K562 (cell line): ENCODE measurements around the gene OTUB2. TPM values are rescaled to one million over a fixed set of nuclear protein-coding genes. Genes with fewer than 3 reads are reported as not detected.
A peak's percentile ranks its signal among the peaks of the same experiment; 100 is the strongest.

Source experiments
- ATAC-seq: fragments of 200-7000 bp; cut with Tn5 transposase; 3 replicates; pipeline ENCODE4 v1.9.1; 2020; ENCODE audit warnings: moderate library complexity
- BruUV-seq: library from RNA; stranded (reverse); fragments of 400-500 nt; replicated peaks from 2 replicates; lab custom pipeline; 2021; lab: Mats Ljungman, UMichigan
- CTCF ChIA-PET: fragments of 300-600 bp; formaldehyde crosslinking; extraction: SDS; loops from one replicate; lab custom pipeline; 2021; ENCODE audit warnings: low intra/inter-chr PET ratio; lab: Yijun Ruan, JAX
- POLR2A ChIA-PET: fragments of 300-600, 350-650 bp; sonication (Branson Sonifier 250); formaldehyde crosslinking; extraction: SDS; loops from one replicate; lab custom pipeline; 2021; ENCODE audit warnings: antibody characterized with exemption, inconsistent platforms; lab: Yijun Ruan, JAX
- DNase-seq, 4 experiments: peaks; one replicate each; pipeline versions ENCODE4 v3.0.0 to v3.0.0-alpha.2; 2011 to 2018; ENCODE audit warnings: low spot score in 3 of 4, mixed read lengths in 3 of 4; ENCODE audit errors: extremely low read depth in 1 of 4
- FAIRE-seq: peaks from 2 replicates; lab custom pipeline; 2011; peaks lifted over from hg19 to GRCh38; lab: Jason Lieb, UNC
- H2AFZ ChIP-seq: 2 replicates; pipeline ENCODE4 v1.6.0; 2011; ENCODE audit warnings: low read depth, low read length, control low read depth, inconsistent platforms
- H3K27ac ChIP-seq: fragments of 200-600 bp; 3 replicates; pipeline ENCODE4 v1.8.0; 2011; ENCODE audit warnings: low read depth, mild to moderate bottlenecking, control low read depth, inconsistent platforms, low read length, moderate library complexity, mixed read lengths; ENCODE audit errors: extremely low read depth
- H3K27me3 ChIP-seq, 2 experiments: fragments of 300-600 bp in 1 of 2; 2 replicates in 1 of 2; 3 replicates in 1 of 2; pipeline versions ENCODE4 v1.6.0 to v1.8.0; 2011; ENCODE audit warnings: inconsistent platforms in 2 of 2, low read length in 2 of 2, mild to moderate bottlenecking in 1 of 2, mixed read lengths in 1 of 2, moderate library complexity in 1 of 2; ENCODE audit not compliant: control insufficient read depth in 2 of 2, insufficient read depth in 2 of 2
- H3K36me3 ChIP-seq: fragments of 300-600 bp; 3 replicates; pipeline ENCODE4 v1.8.0; 2011; ENCODE audit warnings: mild to moderate bottlenecking, low read length, inconsistent platforms; ENCODE audit not compliant: control insufficient read depth, insufficient read depth
- H3K4me1 ChIP-seq, 2 experiments: fragments of 200-600 bp in 1 of 2; replicated peaks in 1 of 2; 2 replicates in 1 of 2; 3 replicates in 1 of 2; pipeline versions ENCODE4 v1.5.1 to v1.8.0; 2011; ENCODE audit warnings: inconsistent platforms in 2 of 2, low read length in 2 of 2, mild to moderate bottlenecking in 1 of 2, mixed read lengths in 1 of 2, moderate library complexity in 1 of 2; ENCODE audit not compliant: control insufficient read depth in 2 of 2, insufficient read depth in 2 of 2
- H3K4me2 ChIP-seq: 2 replicates; pipeline ENCODE4 v1.6.1; 2011; ENCODE audit warnings: low read length, control low read depth, inconsistent platforms, mixed read lengths; ENCODE audit not compliant: insufficient read depth
- H3K4me3 ChIP-seq: fragments of 200-600 bp; sonication (generic), shearing (Covaris generic); 2 replicates; pipeline ENCODE4 v1.5.1; 2016; ENCODE audit warnings: control low read depth, inconsistent platforms
- H3K79me2 ChIP-seq: fragments of 200-600 bp; 3 replicates; pipeline ENCODE4 v1.8.0; 2011; ENCODE audit warnings: low read length, inconsistent platforms; ENCODE audit not compliant: control insufficient read depth, insufficient read depth
- H3K9ac ChIP-seq, 2 experiments: 2 replicates each; pipeline versions ENCODE4 v1.6.0 to v1.6.1; 2011; ENCODE audit warnings: low read depth in 2 of 2, low read length in 2 of 2, control low read depth in 1 of 2, inconsistent platforms in 1 of 2, mild to moderate bottlenecking in 1 of 2, mixed read lengths in 1 of 2; ENCODE audit not compliant: insufficient read depth in 1 of 2
- H3K9me1 ChIP-seq: one replicate; pipeline ENCODE4 v1.6.0; 2011; ENCODE audit warnings: inconsistent platforms, mild to moderate bottlenecking, low read length, moderate library complexity; ENCODE audit not compliant: control insufficient read depth, insufficient read depth
- H3K9me3 ChIP-seq: replicated peaks from 2 replicates; pipeline ENCODE4 v1.5.1; 2011; ENCODE audit warnings: low read depth, low read length, inconsistent platforms; ENCODE audit not compliant: control insufficient read depth, insufficient read depth
- H4K20me1 ChIP-seq: replicated peaks from 2 replicates; pipeline ENCODE4 v1.6.1; 2011; ENCODE audit warnings: low read length, inconsistent platforms, mixed read lengths; ENCODE audit not compliant: control insufficient read depth, insufficient read depth
- CEBPB ChIP-seq: fragments of 450-650 bp; IDR thresholded peaks from 2 replicates; pipeline ENCODE4 v1.6.1; 2016; ENCODE audit warnings: missing genetic modification characterization, missing compliant biosample characterization
- TAF7 ChIP-seq: fragments of 450-650 bp; IDR thresholded peaks from 2 replicates; pipeline ENCODE4 v1.6.1; 2016; ENCODE audit warnings: missing genetic modification characterization, missing compliant biosample characterization
- THRB ChIP-seq: fragments of 450-650 bp; formaldehyde crosslinking; conservative IDR thresholded peaks from 2 replicates; pipeline ENCODE4 v1.4.0; 2022; ENCODE audit warnings: mild to moderate bottlenecking, missing genetic modification characterization
- ZFP36 ChIP-seq: fragments of 150-350 bp; IDR thresholded peaks from 2 replicates; pipeline ENCODE4 v1.6.1; 2018; ENCODE audit warnings: low read length, low read depth; ENCODE audit not compliant: partially characterized antibody
- WGBS: fragments of 100-300 bp; shearing (Covaris generic); methylation state at CpG from one replicate; pipeline ENCODE4 v1.1.6; 2016; ENCODE audit warnings: low coverage, mixed read lengths; ENCODE audit not compliant: insufficient coverage; ENCODE audit errors: missing lambda C conversion rate; 5-methylcytosine and 5-hydroxymethylcytosine counted together
- in situ Hi-C: fragments of 300-500 bp; cut with MboI; formaldehyde crosslinking; loops from 4 replicates; pipeline ENCODE4 v1.15.0; 2018; ENCODE audit warnings: inconsistent platforms, mixed read lengths
- intact Hi-C: fragments of 100-400 bp; cut with micrococcal nuclease; formaldehyde crosslinking; loops from 2 replicates; pipeline ENCODE4 v1.14.2; 2022
- polyA plus RNA-seq, 8 experiments: library from polyadenylated mRNA; depleted of rRNA in 4 of 8; stranded (reverse) in 5 of 8; unstranded in 3 of 8; fragments of >200 nt; fragmentation: Nextera tagmentation in 2 of 8; fragmentation: Illumina TruSeq in 1 of 8; extraction: Ambion mirVana in 2 of 8; extraction: Trizol in 1 of 8; gene quantifications; 2 replicates each; pipeline versions ENCODE4 v1.2.1 to v1.2.3, GENCODE V29; 2011 to 2014; ENCODE audit warnings: inconsistent platforms in 1 of 8, missing spikeins in 1 of 8
- total RNA-seq, 7 experiments: library from RNA; depleted of rRNA in 6 of 7; stranded (reverse); fragments of >200 nt in 6 of 7; fragmentation: Illumina TruSeq in 2 of 7; extraction: Trizol in 2 of 7; gene quantifications; 2 replicates each; pipeline versions ENCODE4 v1.2.1 to v1.2.3, GENCODE V29; 2011 to 2021; ENCODE audit warnings: low replicate concordance in 1 of 7

The OTUB2 gene
- total and polyA plus RNA-seq, 9 of the 15 experiments (the other 6 are each of a cell fraction or from before 2014, with no cell fraction given) = 0.01 to 0.31 (median 0.11) TPM

DNA sequence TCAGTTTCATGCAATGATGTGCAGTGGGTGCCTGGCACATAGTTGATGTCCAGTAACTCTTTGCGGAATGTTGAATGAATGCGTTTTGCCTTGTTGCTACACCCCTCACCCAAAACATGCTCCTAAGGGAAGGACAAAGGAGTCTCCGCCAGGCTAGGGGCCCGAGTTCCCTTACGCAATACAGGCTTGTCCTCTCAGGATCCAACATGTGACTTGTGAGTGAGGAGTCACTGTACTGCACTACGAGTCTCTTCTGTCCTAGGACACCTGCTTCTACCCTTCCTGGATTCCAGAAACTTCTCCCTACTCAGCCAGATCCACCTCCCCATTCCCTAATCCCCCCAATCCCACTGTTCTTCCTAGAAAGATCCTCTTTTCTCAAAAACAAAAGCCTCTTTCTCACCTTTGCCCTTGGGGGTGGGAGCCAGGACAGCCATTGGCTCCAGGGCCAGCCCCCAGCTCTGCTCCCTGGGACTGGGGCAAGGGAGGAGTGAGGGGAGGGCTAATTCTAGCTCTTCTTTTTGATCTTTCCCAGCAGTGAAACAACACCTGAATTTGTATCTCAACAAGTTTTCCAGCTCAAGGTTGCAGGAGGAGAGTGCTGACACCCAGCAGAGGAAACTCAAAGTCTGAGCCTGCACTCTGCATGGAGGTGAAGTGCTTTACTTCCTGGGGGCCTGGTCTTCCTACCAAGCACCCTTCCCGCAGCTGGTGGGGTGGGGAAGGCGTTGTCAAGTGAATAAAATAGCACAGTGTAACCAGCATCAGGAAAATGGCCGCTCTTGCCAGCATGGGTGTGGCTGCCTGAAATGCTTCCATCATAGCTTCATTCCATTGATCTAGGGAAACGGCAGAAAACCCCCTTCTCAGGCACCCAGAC is 3.4 kb upstream of the OTUB2 start:
- no TSS peak for BruUV-seq
- no peak overlapping the region for H3K9ac ChIP-seq
- no peaks in the 10 kb centered on the region for H3K9me1 ChIP-seq
- peaks cover 0 to 7% of the 10 kb centered on the region in 2 experiments; a peak in 1 of 5 replicates for H3K4me1 ChIP-seq
- H2AFZ ChIP-seq = no peak overlapping the region
- H3K79me2 ChIP-seq = no peaks in the 10 kb centered on the region
- no peak for TF ChIP-seq TAF7 (tag)
- TF ChIP-seq CEBPB (tag) = peak; percentile 43
- H3K4me3 ChIP-seq = no peak overlapping the region
- intact Hi-C loops (no loop called here), in situ Hi-C loops (no loop called here)
- H3K9me3 ChIP-seq = no peaks in the 10 kb centered on the region
- no peak for DNase-seq
- POLR2A ChIA-PET = interaction anchor here (0.6 to 1.0 kb wide), 2 partner anchors 11 to 114 kb away, joined by 4 to 5 read pairs; no protein-coding TSS in a partner anchor
- H3K27me3 ChIP-seq = peaks cover 0 to 24% of the 10 kb centered on the region in 2 experiments; a peak in 3 of 5 replicates
- CTCF ChIA-PET = no interaction called here
- 19% methylated on average over 9 of the region's 10 CpGs for WGBS
- H3K4me2 ChIP-seq = no peak overlapping the region
- no peaks in the 10 kb centered on the region for H4K20me1 ChIP-seq
- no peak for ATAC-seq
- no peak overlapping the region for H3K27ac ChIP-seq
- H3K36me3 ChIP-seq = no peaks in the 10 kb centered on the region
- FAIRE-seq = no peak

GRCh38 chr14:94024549-94024948 is 1.6 kb upstream of the OTUB2 start:
- FAIRE-seq (no peak), DNase-seq (no peak), ATAC-seq (no peak)
- H2AFZ ChIP-seq = no peak overlapping the region
- H3K4me1 ChIP-seq = peaks cover 0 to 7% of the 10 kb centered on the region in 2 experiments; a peak in 1 of 5 replicates
- BruUV-seq = no TSS peak
- no peaks in the 10 kb centered on the region for H3K9me1 ChIP-seq
- intact Hi-C loops = no loop called here
- H3K36me3 ChIP-seq = no peaks in the 10 kb centered on the region
- in situ Hi-C loops = no loop called here
- ChIA-PET CTCF (no interaction called here), POLR2A (interaction anchor here (0.7 kb wide), 1 partner anchor 33 kb away, joined by 3 read pairs; no protein-coding TSS in a partner anchor)
- peaks cover 0 to 13% of the 10 kb centered on the region in 2 experiments; a peak in 2 of 5 replicates for H3K27me3 ChIP-seq
- no peak overlapping the region for H3K27ac ChIP-seq
- peak; percentile 26 for TF ChIP-seq ZFP36
- no peak for TF ChIP-seq THRB (CRISPR knock-in tag)
- H3K4me2 ChIP-seq = no peak overlapping the region
- H3K79me2 ChIP-seq = no peaks in the 10 kb centered on the region
- H3K9ac ChIP-seq = no peak overlapping the region
- H3K9me3 ChIP-seq = no peaks in the 10 kb centered on the region
- H3K4me3 ChIP-seq = no peak overlapping the region
- WGBS = 33% methylated on average over 2 of the region's 2 CpGs
- peaks cover 6% of the 10 kb centered on the region; the same call in 1 of the 2 replicates for H4K20me1 ChIP-seq
